Hepatocyte (in vitro differentiated cells): Measurements from ENCODE around the gene LIPE.

Source experiments
- EZH2 ChIP-seq: fragments of 200-600 bp; sonication (generic); IDR thresholded peaks from 2 replicates; pipeline ENCODE4 v1.6.1; 2016; ENCODE audit warnings: antibody characterized with exemption, mild to moderate bottlenecking, borderline replicate concordance
- TF ChIP-seq, protein P1 (sequence below): fragments of 200-600 bp; sonication (generic); IDR thresholded peaks from 2 replicates; pipeline ENCODE4 v1.5.1; 2016; ENCODE audit warnings: antibody characterized with exemption, mild to moderate bottlenecking; ENCODE audit not compliant: poor library complexity

DNA sequence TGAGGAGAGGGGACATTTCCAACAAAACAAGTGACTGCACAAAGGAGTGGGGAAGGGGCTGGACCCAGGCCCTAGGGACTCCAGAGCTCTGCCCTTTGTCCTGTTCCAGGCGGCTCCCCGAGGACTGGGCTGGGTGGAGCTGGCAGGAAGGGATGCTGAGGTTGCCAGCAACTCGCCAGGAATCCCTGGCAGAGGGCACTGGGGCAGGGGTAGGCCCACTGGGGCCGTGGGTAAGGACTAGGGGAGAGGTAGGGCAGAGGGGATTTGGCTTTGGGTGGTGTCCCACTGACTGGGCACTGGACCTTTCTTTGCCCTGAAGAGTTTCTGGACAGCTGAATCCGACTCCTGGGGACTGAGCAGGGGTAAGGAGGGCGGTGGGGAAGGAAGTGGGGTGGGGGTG is 7.9 kb downstream of the LIPE start:
- TF ChIP-seq, protein P1, sequence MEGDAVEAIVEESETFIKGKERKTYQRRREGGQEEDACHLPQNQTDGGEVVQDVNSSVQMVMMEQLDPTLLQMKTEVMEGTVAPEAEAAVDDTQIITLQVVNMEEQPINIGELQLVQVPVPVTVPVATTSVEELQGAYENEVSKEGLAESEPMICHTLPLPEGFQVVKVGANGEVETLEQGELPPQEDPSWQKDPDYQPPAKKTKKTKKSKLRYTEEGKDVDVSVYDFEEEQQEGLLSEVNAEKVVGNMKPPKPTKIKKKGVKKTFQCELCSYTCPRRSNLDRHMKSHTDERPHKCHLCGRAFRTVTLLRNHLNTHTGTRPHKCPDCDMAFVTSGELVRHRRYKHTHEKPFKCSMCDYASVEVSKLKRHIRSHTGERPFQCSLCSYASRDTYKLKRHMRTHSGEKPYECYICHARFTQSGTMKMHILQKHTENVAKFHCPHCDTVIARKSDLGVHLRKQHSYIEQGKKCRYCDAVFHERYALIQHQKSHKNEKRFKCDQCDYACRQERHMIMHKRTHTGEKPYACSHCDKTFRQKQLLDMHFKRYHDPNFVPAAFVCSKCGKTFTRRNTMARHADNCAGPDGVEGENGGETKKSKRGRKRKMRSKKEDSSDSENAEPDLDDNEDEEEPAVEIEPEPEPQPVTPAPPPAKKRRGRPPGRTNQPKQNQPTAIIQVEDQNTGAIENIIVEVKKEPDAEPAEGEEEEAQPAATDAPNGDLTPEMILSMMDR: no peak
- no peak for TF ChIP-seq EZH2
